8988T (cell line): ENCODE results near the gene RASSF1.
"Not testable (repeated sequence)": the region's sequence is repeated elsewhere in the genome, so short reads cannot be mapped to it uniquely, and the experiment has no call there.

Experiments
- DNase-seq: peaks from one replicate; pipeline ENCODE4 v3.0.0; 2011

Gene RASSF1

GRCh38 chr3:50298836-50299637 is 41.6 kb downstream of the RASSF1 start, which contains the start of the genes HYAL3 and NAA80:
TSS of gene HYAL3 (minus strand) at chr3:50299405. CDS start at chr3:50295602, 3,803 bp downstream.
TSS of gene NAA80 (minus strand) at chr3:50299405. CDS start at chr3:50297463, 1,942 bp downstream.
- peak; percentile 99 for DNase-seq

GRCh38 chr3:50297896-50298725 is 42.5 kb downstream of the RASSF1 start:
- no peak for DNase-seq

GRCh38 chr3:50297384-50297775 is 43.3 kb downstream of the RASSF1 start:
- DNase-seq, result no peak

GRCh38 chr3:50296721-50297383 is 43.8 kb downstream of the RASSF1 start:
- no peak for DNase-seq

GRCh38 chr3:50295553-50296431 is 44.8 kb downstream of the RASSF1 start:
- DNase-seq, result no peak

GRCh38 chr3:50294492-50295403 is 45.9 kb downstream of the RASSF1 start:
- DNase-seq, result no peak

- no peak for DNase-seq
Observed at GRCh38 chr3:50294089-50294488, 46.5 kb downstream of the RASSF1 start.

- DNase-seq, result no peak
Observed at GRCh38 chr3:50293079-50293801, 47.4 kb downstream of the RASSF1 start.

- DNase-seq, result peak; percentile 96
Observed at GRCh38 chr3:50292159-50293078, 48.2 kb downstream of the RASSF1 start, which contains the start of gene IFRD2. TSS of gene IFRD2 (minus strand) at chr3:50292429. CDS start at chr3:50292274, 155 bp downstream.

GRCh38 chr3:50290161-50290641 is 50.4 kb downstream of the RASSF1 start:
- DNase-seq, result no peak

- no peak for DNase-seq
Observed at GRCh38 chr3:50289130-50289529, 51.5 kb downstream of the RASSF1 start.

GRCh38 chr3:50288387-50289007 is 52.1 kb downstream of the RASSF1 start:
- DNase-seq, result no peak

- DNase-seq, result no peak
Observed at GRCh38 chr3:50287262-50287661, 53.4 kb downstream of the RASSF1 start.

- DNase-seq, result no peak
Observed at GRCh38 chr3:50286322-50287227, 54.1 kb downstream of the RASSF1 start.

- DNase-seq, result not testable (repeated sequence)
Observed at GRCh38 chr3:50284121-50284520, 56.5 kb downstream of the RASSF1 start.
